Thyroid gland (tissue), 4 donors: ENCODE data around the gene ZIC2. TPM values are rescaled to one million over a fixed set of nuclear protein-coding genes. Genes with fewer than 3 reads are reported as not detected.

Source experiments
- DNase-seq, 2 donors: peaks; one replicate each; pipeline ENCODE4 v3.0.0-alpha.2; 2019
- H3K27ac ChIP-seq, 3 donors: fragments of 200-600 bp; sonication (generic); 1 replicate in 2 of 3; 2 replicates in 1 of 3; pipeline ENCODE4 v1.5.1; 2016 to 2019; ENCODE audit warnings: mild to moderate bottlenecking in 1 of 3, moderate library complexity in 1 of 3
- H3K27me3 ChIP-seq: fragments of 200-600 bp; sonication (generic); one replicate; pipeline ENCODE4 v1.5.1; 2019
- H3K36me3 ChIP-seq, 2 donors: fragments of 200-600 bp; sonication (generic); one replicate each; pipeline ENCODE4 v1.5.1; 2016 to 2019
- H3K4me1 ChIP-seq, 2 donors: fragments of 200-600 bp; sonication (generic); one replicate each; pipeline ENCODE4 v1.5.1; 2017 to 2019
- H3K4me3 ChIP-seq, 3 donors: fragments of 200-600 bp; sonication (generic); replicated peaks in 1 of 3; 1 replicate in 2 of 3; 2 replicates in 1 of 3; pipeline ENCODE4 v1.5.1; 2016; ENCODE audit warnings: mild to moderate bottlenecking in 1 of 3
- H3K9me3 ChIP-seq: fragments of 200-600 bp; sonication (generic); one replicate; pipeline ENCODE4 v1.5.1; 2017
- POLR2A ChIP-seq, 2 donors: fragments of 450-650 bp; IDR thresholded peaks; one replicate each; pipeline ENCODE4 v1.6.1; 2017; ENCODE audit warnings: antibody characterized with exemption in 2 of 2, mild to moderate bottlenecking in 2 of 2, moderate library complexity in 1 of 2
- WGBS, 2 donors: methylation state at CpG; one replicate each; pipeline ENCODE4 v1.1.5; 2017; 5-methylcytosine and 5-hydroxymethylcytosine counted together
- intact Hi-C: fragments of 100-400 bp; cut with DNase I; formaldehyde crosslinking; loops from one replicate; pipeline ENCODE4 v1.15.1; 2023
- total RNA-seq, 4 donors: library from RNA; depleted of rRNA; stranded (reverse); fragments of >200 nt; gene quantifications; one replicate each; pipeline ENCODE4 v1.2.3, GENCODE V29; 2016
- TF ChIP-seq, protein P1 (sequence below), 6 experiments: fragments of 200-600 bp in 3 of 6; fragments of 450-650 bp in 3 of 6; sonication (generic) in 3 of 6; IDR thresholded peaks; one replicate each; pipeline ENCODE4 v1.5.1; 2016 to 2019; ENCODE audit warnings: antibody characterized with exemption in 6 of 6, mild to moderate bottlenecking in 2 of 6, inconsistent platforms in 1 of 6, moderate library complexity in 1 of 6

The ZIC2 gene
- total RNA-seq, 4 donors from 2014 or later = not detected

DNA sequence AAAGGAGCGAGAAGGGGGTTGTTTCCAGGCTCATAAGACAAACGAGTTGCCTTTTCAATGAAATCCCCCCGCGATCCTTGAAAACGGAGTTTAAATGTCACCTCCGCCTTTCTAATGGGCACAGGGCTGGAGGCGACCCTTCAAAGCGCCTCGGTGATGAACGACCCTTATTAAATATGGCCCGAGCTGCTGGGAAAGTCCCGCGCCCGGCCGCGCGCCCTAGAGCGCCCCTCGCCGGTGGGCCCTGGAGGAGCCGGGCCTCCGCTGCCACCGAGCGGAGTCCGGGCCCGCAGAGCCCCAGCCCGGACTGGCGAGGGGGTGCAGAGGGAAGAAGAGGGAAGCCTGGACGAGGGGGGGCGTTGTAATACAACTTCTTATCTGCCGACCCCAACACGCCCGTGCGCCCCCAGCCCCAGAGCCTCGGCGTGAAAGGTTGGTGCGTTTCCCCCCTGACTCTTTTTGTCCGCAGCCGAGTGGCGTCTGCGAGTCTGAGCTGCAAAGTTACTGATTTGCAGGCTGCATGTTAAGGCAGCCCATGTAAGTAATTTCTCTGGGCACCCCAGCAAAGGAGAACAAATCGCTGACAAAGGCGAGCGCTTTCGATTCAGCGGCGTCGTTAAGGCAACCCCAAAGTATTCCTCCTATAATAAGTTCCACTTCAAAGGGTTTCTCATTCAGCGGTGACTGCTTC, 21.9 kb upstream of the ZIC2 start:
- no peak overlapping the region for H3K4me3 ChIP-seq
- TF ChIP-seq, protein P1, sequence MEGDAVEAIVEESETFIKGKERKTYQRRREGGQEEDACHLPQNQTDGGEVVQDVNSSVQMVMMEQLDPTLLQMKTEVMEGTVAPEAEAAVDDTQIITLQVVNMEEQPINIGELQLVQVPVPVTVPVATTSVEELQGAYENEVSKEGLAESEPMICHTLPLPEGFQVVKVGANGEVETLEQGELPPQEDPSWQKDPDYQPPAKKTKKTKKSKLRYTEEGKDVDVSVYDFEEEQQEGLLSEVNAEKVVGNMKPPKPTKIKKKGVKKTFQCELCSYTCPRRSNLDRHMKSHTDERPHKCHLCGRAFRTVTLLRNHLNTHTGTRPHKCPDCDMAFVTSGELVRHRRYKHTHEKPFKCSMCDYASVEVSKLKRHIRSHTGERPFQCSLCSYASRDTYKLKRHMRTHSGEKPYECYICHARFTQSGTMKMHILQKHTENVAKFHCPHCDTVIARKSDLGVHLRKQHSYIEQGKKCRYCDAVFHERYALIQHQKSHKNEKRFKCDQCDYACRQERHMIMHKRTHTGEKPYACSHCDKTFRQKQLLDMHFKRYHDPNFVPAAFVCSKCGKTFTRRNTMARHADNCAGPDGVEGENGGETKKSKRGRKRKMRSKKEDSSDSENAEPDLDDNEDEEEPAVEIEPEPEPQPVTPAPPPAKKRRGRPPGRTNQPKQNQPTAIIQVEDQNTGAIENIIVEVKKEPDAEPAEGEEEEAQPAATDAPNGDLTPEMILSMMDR (IDR thresholded peaks at IDR 0.05) = no peak
- no peak for TF ChIP-seq POLR2A (IDR thresholded peaks at IDR 0.05)
- peaks cover 68% of the 10 kb centered on the region for H3K27me3 ChIP-seq
- no peak overlapping the region for H3K27ac ChIP-seq
- H3K4me1 ChIP-seq = peaks cover 27 to 33% of the 10 kb centered on the region in 2 donors
- intact Hi-C loops = loop anchor here (5.0 kb wide), 1 partner anchor 38 kb away; no protein-coding TSS in a partner anchor
- H3K36me3 ChIP-seq = no peaks in the 10 kb centered on the region
- no peaks in the 10 kb centered on the region for H3K9me3 ChIP-seq
- WGBS, 2 donors = 7 to 8% methylated on average over 29 to 39 of the region's 49 CpGs
- no peak for DNase-seq

DNA sequence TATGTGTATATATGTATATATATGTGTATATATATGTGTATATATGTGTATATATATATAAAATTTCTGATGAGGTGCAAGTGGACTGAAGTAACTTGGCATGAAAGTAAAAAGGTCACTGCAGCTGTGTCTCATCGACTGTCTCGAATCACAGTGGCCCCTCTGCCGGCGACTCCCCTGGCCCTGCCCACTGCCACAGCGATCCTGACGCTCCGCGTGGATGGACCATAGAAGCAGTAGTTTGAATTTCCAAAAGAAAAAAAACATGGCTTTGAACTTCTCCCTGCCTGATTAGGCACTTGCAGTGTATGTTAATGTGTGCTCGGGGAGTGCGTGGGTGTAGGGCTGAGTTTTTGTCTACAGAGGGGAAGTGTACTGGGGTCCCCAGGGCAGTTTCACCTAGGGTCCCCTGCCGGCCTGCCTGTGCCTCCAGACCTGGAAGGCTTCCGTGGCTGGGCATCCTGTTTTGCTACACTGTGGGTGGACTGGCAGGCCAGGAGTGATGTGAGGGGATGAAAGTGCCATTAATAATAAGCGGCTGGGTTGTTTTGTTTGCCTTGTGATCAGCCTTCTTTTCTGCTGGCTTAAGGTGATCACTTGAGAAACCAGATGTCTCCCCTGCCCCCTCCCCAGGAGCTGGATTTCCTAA, 20.8 kb upstream of the ZIC2 start:
- H3K4me1 ChIP-seq = peaks cover 25 to 30% of the 10 kb centered on the region in 2 donors
- H3K9me3 ChIP-seq = no peaks in the 10 kb centered on the region
- intact Hi-C loops = no loop called here
- peaks cover 67% of the 10 kb centered on the region for H3K27me3 ChIP-seq
- H3K4me3 ChIP-seq = no peak overlapping the region
- DNase-seq = no peak
- TF ChIP-seq POLR2A (IDR thresholded peaks at IDR 0.05) = no peak
- TF ChIP-seq, protein P1 (IDR thresholded peaks at IDR 0.05) = no peak
- H3K27ac ChIP-seq = no peak overlapping the region
- 11 to 13% methylated on average over 13 of the region's 13 CpGs for WGBS, 2 donors
- H3K36me3 ChIP-seq = no peaks in the 10 kb centered on the region

DNA sequence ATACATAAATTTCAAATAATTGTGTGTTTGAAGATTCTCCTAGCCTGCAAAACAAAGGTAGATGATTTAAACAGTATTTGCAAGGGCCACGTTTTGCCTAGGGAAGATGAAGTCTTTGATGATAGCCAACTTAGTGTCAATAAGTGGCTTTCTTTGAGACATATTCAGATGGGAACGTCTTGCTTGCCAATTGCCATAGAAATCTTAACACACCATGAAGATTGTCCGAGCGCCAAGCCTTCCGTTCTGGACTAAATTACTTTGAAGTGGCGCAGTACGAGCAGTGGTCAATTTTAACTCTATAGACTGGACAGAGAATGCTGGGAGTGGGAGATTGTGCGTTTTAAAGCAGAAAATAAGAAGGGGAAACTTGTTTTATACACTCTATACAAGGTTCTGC, 19.9 kb upstream of the ZIC2 start:
- Histone ChIP-seq H3K9me3 (no peaks in the 10 kb centered on the region), H3K27ac (no peak overlapping the region), H3K36me3 (no peaks in the 10 kb centered on the region), H3K4me1 (peaks cover 16 to 21% of the 10 kb centered on the region in 2 donors), H3K27me3 (peaks cover 60% of the 10 kb centered on the region), H3K4me3 (no peak overlapping the region)
- TF ChIP-seq POLR2A (IDR thresholded peaks at IDR 0.05) = no peak
- TF ChIP-seq, protein P1 (IDR thresholded peaks at IDR 0.05) = no peak
- DNase-seq = no peak
- WGBS, 2 donors = 28 to 39% methylated on average over 8 of the region's 8 CpGs
- intact Hi-C loops = no loop called here

DNA sequence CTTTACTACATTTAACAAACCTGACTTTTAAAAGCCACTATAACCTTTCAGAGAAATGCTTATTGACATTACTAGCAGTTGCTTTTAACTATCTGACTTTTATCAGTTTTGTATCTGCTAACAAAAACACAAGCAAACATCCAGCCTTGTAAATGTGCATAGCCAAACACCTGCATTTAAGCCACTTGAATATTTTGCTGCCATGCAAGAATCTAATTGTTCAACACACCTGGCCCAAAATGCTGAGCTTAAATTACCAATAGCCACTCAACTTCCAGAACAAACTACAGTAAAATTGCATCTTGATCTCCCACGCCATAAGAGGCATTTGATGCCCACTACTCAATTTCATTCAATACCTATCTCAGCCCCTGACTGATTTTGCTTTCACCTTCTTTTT, 19.3 kb upstream of the ZIC2 start:
- intact Hi-C loops = no loop called here
- 46 to 67% methylated on average over 1 of the region's 1 CpG for WGBS, 2 donors
- Histone ChIP-seq H3K27ac (no peak overlapping the region), H3K4me1 (peaks cover 10 to 15% of the 10 kb centered on the region in 2 donors), H3K36me3 (no peaks in the 10 kb centered on the region), H3K4me3 (no peak overlapping the region), H3K27me3 (peaks cover 58% of the 10 kb centered on the region), H3K9me3 (no peaks in the 10 kb centered on the region)
- no peak for DNase-seq
- TF ChIP-seq, protein P1 (IDR thresholded peaks at IDR 0.05) = no peak
- no peak for TF ChIP-seq POLR2A (IDR thresholded peaks at IDR 0.05)

DNA sequence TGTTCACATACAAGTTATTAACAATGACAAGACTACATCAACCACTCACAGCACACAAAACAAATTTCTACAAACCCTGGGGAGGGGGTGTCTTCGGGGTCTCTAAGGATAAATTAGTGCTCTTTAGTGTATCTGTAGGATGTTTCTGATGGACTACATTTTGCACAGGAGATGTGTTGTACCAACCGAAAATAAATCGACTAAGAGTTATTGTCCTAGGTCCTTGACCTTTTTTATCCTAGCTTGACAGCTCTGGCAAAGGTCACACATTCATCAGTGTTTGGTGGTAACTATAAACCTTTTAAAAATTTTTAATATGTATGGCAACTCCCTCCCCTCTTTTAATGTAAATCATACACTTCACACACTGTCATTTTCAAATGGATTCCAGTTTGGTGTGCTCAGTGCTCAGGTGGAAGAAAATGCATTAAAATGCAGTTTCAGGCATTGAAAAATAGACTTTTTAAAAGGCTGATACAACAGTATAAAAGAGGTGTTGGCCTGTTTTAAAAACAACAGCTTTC, 17.7 kb upstream of the ZIC2 start:
- H3K9me3 ChIP-seq = no peaks in the 10 kb centered on the region
- no peak for DNase-seq
- H3K4me1 ChIP-seq = peaks cover 19 to 23% of the 10 kb centered on the region in 2 donors
- WGBS, 2 donors = 58 to 66% methylated on average over 3 of the region's 3 CpGs
- H3K4me3 ChIP-seq = no peak overlapping the region
- TF ChIP-seq POLR2A (IDR thresholded peaks at IDR 0.05) = no peak
- TF ChIP-seq, protein P1 (IDR thresholded peaks at IDR 0.05) = no peak
- no peaks in the 10 kb centered on the region for H3K36me3 ChIP-seq
- H3K27me3 ChIP-seq = peaks cover 56% of the 10 kb centered on the region
- intact Hi-C loops = no loop called here
- no peak overlapping the region for H3K27ac ChIP-seq
